ENCODE measurements around the gene STRBP. TPM values are rescaled to one million over a fixed set of nuclear protein-coding genes. Genes with fewer than 3 reads are reported as not detected.
A peak's percentile ranks its signal among the peaks of the same experiment; 100 is the strongest.

STRBP gene
- total RNA-seq, 1 donor from 2014 or later: 45.4 TPM

DNA sequence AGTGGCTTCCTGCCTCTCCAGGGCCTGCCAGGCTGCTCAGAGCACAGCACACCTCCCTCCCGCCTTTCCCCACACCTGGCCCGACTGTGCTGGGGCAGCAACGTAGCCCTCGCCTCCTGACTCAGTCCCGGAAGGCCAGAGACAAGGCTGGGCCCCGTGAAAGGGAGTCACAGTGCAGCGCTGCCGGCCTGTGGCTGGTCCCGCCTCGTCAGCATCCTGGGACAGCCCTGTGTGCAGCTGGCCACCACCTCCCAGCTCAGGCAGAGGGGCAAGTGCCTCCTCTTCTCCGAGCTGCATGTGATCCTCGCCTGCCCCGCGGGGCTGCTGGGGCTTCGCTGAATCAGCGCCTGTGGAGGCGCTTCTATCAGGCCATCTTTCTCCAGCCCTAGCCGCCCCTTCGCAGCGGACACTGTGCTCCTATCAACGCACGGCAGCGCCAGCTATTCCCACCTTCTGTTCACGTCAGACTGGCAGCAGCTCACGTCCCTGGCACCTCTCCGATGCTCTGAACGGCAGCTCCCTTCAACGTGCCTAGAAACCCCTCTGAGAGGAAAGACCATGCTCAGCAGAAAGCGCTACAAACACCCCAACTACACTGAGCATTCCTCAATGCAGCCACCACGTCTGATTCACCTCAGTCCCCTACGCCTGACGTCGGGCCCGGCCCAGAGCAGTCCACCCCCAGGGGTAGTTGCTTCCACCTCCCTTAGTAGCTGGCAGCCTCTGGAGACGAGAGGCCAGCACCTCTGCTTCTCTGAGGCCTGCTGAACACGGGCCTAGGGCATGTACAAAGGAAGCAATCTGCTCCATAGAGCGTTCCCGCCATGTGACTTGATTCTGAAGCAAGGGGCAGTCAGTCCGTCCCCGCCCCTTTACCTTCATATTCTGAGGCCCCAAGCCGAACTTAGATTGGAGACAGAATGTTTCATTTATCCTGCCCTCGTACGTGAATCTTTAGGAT, 156.1 kb downstream of the STRBP start:
- TF ChIP-seq, protein P1, sequence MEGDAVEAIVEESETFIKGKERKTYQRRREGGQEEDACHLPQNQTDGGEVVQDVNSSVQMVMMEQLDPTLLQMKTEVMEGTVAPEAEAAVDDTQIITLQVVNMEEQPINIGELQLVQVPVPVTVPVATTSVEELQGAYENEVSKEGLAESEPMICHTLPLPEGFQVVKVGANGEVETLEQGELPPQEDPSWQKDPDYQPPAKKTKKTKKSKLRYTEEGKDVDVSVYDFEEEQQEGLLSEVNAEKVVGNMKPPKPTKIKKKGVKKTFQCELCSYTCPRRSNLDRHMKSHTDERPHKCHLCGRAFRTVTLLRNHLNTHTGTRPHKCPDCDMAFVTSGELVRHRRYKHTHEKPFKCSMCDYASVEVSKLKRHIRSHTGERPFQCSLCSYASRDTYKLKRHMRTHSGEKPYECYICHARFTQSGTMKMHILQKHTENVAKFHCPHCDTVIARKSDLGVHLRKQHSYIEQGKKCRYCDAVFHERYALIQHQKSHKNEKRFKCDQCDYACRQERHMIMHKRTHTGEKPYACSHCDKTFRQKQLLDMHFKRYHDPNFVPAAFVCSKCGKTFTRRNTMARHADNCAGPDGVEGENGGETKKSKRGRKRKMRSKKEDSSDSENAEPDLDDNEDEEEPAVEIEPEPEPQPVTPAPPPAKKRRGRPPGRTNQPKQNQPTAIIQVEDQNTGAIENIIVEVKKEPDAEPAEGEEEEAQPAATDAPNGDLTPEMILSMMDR (IDR thresholded peaks at IDR 0.05; ENCODE audit: unreplicated experiment): no peak
- peaks cover 24% of the 10 kb centered on the region for H3K27me3 Mint-ChIP-seq (ENCODE audit: unreplicated experiment)
- H3K9me3 Mint-ChIP-seq (ENCODE audit: unreplicated experiment): no peaks in the 10 kb centered on the region
- H3K4me3 Mint-ChIP-seq (ENCODE audit: unreplicated experiment): no peak overlapping the region
- DNase-seq (ENCODE audit: low spot score): no peak
- H3K27ac Mint-ChIP-seq (ENCODE audit: unreplicated experiment): peak overlapping the region; percentile 48
- H3K4me1 Mint-ChIP-seq (ENCODE audit: unreplicated experiment): peaks cover 4% of the 10 kb centered on the region
- H3K36me3 Mint-ChIP-seq (ENCODE audit: low read depth, unreplicated experiment): peaks cover 40% of the 10 kb centered on the region

DNA sequence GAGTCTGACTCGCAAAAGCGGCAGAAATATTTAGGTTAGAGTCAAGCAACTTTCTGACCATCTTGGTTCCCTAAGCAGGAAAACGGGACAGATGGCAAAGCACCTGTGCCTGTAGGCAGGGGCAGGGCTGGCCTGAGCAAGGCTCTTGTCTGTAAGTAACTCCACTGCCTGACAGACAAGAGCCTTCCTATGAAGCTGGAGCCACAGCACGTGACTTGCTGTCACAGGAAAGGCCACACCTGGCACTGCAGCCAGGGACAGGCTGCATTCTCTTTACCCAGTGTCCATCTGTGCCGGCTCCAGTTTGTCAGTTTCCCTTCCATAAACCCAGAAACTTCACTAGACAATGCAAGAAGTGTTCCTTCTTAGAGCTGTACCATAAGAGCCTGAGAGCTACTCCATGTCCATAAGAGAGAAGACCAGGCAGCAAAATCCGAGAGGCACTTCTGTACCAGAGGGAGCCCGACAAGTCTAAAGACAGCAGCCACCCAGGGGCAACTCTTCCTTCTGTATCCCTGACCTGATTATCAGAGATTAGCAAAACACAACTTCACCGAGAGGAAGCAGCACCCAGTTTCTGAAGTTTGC, 156.9 kb downstream of the STRBP start:
- H3K36me3 Mint-ChIP-seq (ENCODE audit: low read depth, unreplicated experiment): peaks cover 48% of the 10 kb centered on the region
- peaks cover 28% of the 10 kb centered on the region for H3K27me3 Mint-ChIP-seq (ENCODE audit: unreplicated experiment)
- TF ChIP-seq, protein P1 (IDR thresholded peaks at IDR 0.05; ENCODE audit: unreplicated experiment): no peak
- peak overlapping the region; percentile 71 for H3K27ac Mint-ChIP-seq (ENCODE audit: unreplicated experiment)
- no peaks in the 10 kb centered on the region for H3K9me3 Mint-ChIP-seq (ENCODE audit: unreplicated experiment)
- DNase-seq (ENCODE audit: low spot score): no peak
- no peak overlapping the region for H3K4me3 Mint-ChIP-seq (ENCODE audit: unreplicated experiment)
- peaks cover 4% of the 10 kb centered on the region for H3K4me1 Mint-ChIP-seq (ENCODE audit: unreplicated experiment)

DNA sequence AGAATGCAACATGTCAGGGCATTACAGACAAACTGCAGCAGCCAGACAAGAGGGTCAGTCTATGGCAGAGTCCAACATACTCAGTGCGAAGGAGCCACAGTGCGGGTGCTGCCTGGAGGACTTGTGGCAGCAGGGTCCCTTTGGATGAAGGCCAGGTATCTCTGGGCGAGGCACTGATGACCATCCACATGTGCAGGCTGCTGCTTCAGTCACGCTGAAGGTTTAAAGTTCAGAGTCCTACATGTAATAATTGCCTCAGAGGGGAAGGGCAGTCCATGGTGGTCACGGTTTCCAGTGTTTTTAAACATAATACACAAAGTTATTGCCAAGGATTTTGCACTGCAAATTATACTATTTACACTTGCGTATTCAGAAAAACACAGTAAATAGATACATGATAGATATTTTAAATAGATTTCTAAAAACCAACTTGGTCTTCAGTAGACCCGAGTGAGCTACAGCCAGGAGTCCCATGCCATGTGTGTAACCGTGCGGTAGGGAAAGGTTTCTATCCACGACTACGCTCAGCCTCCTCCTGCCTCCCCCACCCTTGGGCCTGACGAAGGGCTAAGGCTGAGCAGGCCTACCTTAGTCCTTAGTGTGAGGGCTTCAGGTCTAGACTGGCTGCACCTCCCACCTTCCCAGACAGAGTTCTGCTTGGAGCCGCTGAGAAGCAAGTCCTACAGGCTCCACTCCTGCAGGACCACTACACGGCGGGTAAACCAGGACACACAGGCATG, 158.7 kb downstream of the STRBP start:
- peaks cover 37% of the 10 kb centered on the region for H3K27me3 Mint-ChIP-seq (ENCODE audit: unreplicated experiment)
- H3K4me1 Mint-ChIP-seq (ENCODE audit: unreplicated experiment): peaks cover 4% of the 10 kb centered on the region
- no peaks in the 10 kb centered on the region for H3K9me3 Mint-ChIP-seq (ENCODE audit: unreplicated experiment)
- H3K36me3 Mint-ChIP-seq (ENCODE audit: low read depth, unreplicated experiment): peaks cover 42% of the 10 kb centered on the region
- H3K27ac Mint-ChIP-seq (ENCODE audit: unreplicated experiment): no peak overlapping the region
- H3K4me3 Mint-ChIP-seq (ENCODE audit: unreplicated experiment): no peak overlapping the region
- TF ChIP-seq, protein P1 (IDR thresholded peaks at IDR 0.05; ENCODE audit: unreplicated experiment): no peak
- no peak for DNase-seq (ENCODE audit: low spot score)

DNA sequence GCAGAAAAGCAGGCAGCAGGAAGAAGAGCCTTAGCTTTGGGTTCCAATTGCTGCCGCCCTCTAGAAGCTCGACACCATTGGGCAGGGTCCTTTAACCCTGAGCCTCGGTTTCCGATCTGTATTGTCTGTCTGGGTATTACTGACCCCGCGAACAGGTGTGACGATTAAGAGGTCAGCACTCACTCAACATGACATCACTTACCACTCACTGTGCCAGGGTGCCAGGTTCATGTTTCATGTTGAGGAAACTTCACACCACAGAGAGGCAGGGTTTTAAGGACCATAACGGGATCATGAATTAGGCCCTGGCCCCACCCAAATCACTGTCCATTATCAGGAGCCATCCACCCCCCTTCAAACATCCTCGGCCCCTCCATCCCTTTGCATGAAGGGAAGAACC, 159.4 kb downstream of the STRBP start:
- peaks cover 37% of the 10 kb centered on the region for H3K27me3 Mint-ChIP-seq (ENCODE audit: unreplicated experiment)
- peaks cover 45% of the 10 kb centered on the region for H3K36me3 Mint-ChIP-seq (ENCODE audit: low read depth, unreplicated experiment)

More for the DNA sequence above, 159.4 kb downstream of the STRBP start:
- no peak for DNase-seq (ENCODE audit: low spot score)
- no peak overlapping the region for H3K4me3 Mint-ChIP-seq (ENCODE audit: unreplicated experiment)
- peaks cover 4% of the 10 kb centered on the region for H3K4me1 Mint-ChIP-seq (ENCODE audit: unreplicated experiment)
- TF ChIP-seq, protein P1 (IDR thresholded peaks at IDR 0.05; ENCODE audit: unreplicated experiment): no peak
- H3K9me3 Mint-ChIP-seq (ENCODE audit: unreplicated experiment): no peaks in the 10 kb centered on the region
- peak overlapping the region; percentile 52 for H3K27ac Mint-ChIP-seq (ENCODE audit: unreplicated experiment)
